HepG2 (cell line): ENCODE results near the gene ZNF445. TPM values are rescaled to one million over a fixed set of nuclear protein-coding genes. Genes with fewer than 3 reads are reported as not detected.
A peak's percentile ranks its signal among the peaks of the same experiment; 100 is the strongest.

Source experiments
- ATRX ChIP-seq: sonication (generic); formaldehyde crosslinking; IDR thresholded peaks from 2 replicates; pipeline ENCODE4 v1.4.0; 2020; ENCODE audit warnings: missing genetic modification reagents, borderline replicate concordance
- HMGA1 ChIP-seq: sonication (generic); formaldehyde crosslinking; conservative IDR thresholded peaks from 2 replicates; pipeline ENCODE4 v1.4.0; 2020; ENCODE audit warnings: missing genetic modification reagents
- HNRNPL ChIP-seq: fragments of 200-400 bp; formaldehyde crosslinking; IDR thresholded peaks from 2 replicates; pipeline ENCODE4 v1.6.1; 2017; ENCODE audit warnings: mild to moderate bottlenecking, low read depth, low read length
- JUNB ChIP-seq: sonication (generic); formaldehyde crosslinking; IDR thresholded peaks from 2 replicates; pipeline ENCODE4 v1.8.0; 2022; ENCODE audit warnings: missing genetic modification reagents, mild to moderate bottlenecking, borderline replicate concordance
- KLF16 ChIP-seq, 2 experiments: sonication (generic) in 1 of 2; formaldehyde crosslinking in 1 of 2; IDR thresholded peaks; 2 replicates each; pipeline versions ENCODE4 v1.6.1 to v1.8.0; 2016 to 2023; ENCODE audit warnings: missing genetic modification reagents in 2 of 2, missing compliant biosample characterization in 1 of 2
- NR2F1 ChIP-seq, 2 experiments: fragments of 450-650 bp in 1 of 2; formaldehyde crosslinking in 1 of 2; IDR thresholded peaks; 2 replicates each; pipeline versions ENCODE4 v1.5.0 to v1.6.1; 2016 to 2020; ENCODE audit warnings: mild to moderate bottlenecking in 1 of 2, missing compliant biosample characterization in 1 of 2, missing genetic modification reagents in 1 of 2, moderate library complexity in 1 of 2
- PTBP1 ChIP-seq: fragments of 200-400 bp; formaldehyde crosslinking; IDR thresholded peaks from 2 replicates; pipeline ENCODE4 v1.6.1; 2018; ENCODE audit warnings: low read length, low read depth; ENCODE audit not compliant: poor library complexity, severe bottlenecking
- SMARCC2 ChIP-seq: fragments of 450-650 bp; IDR thresholded peaks from 2 replicates; pipeline ENCODE4 v1.6.1; 2017; ENCODE audit warnings: antibody characterized with exemption, mild to moderate bottlenecking
- ZFP37 ChIP-seq: sonication (generic); formaldehyde crosslinking; IDR thresholded peaks from 2 replicates; pipeline ENCODE4 v1.4.0; 2020; ENCODE audit warnings: missing genetic modification reagents, borderline replicate concordance
- ZIK1 ChIP-seq: sonication (generic); formaldehyde crosslinking; IDR thresholded peaks from 2 replicates; pipeline ENCODE4 v1.5.0; 2020; ENCODE audit warnings: mild to moderate bottlenecking, low read depth, missing genetic modification reagents, borderline replicate concordance
- polyA plus RNA-seq, 8 experiments: library from polyadenylated mRNA; depleted of rRNA in 3 of 8; stranded (reverse) in 7 of 8; unstranded in 1 of 8; fragments of >200 nt; fragmentation: Illumina TruSeq in 4 of 8; extraction: Trizol in 4 of 8; gene quantifications; 2 replicates each; pipeline versions ENCODE4 v1.2.1 to v1.2.3, GENCODE V29; 2011 to 2016; ENCODE audit warnings: low read depth in 4 of 8, missing spikeins in 1 of 8, mixed read lengths in 1 of 8; ENCODE audit not compliant: insufficient read depth in 1 of 8
- total RNA-seq, 5 experiments: library from RNA; depleted of rRNA; stranded (reverse); fragments of >200 nt; fragmentation: Illumina TruSeq; extraction: Trizol; gene quantifications; 2 replicates each; pipeline ENCODE4 v1.2.3, GENCODE V29; 2016; ENCODE audit warnings: low read depth in 1 of 5
- TF ChIP-seq, protein P1 (sequence below): sonication (generic); formaldehyde crosslinking; IDR thresholded peaks from 2 replicates; pipeline ENCODE4 v1.5.1; 2020; ENCODE audit warnings: missing genetic modification reagents, mild to moderate bottlenecking, borderline replicate concordance
- TF ChIP-seq, protein P2 (sequence below): IDR thresholded peaks from 2 replicates; pipeline ENCODE4 v1.6.1; 2016
- TF ChIP-seq, protein P3 (sequence below): sonication (generic); formaldehyde crosslinking; IDR thresholded peaks from 2 replicates; pipeline ENCODE4 v1.4.0; 2020; ENCODE audit warnings: missing genetic modification reagents
- TF ChIP-seq, protein P4 (sequence below): sonication (generic); formaldehyde crosslinking; IDR thresholded peaks from 2 replicates; pipeline ENCODE4 v1.8.0; 2022; ENCODE audit warnings: mild to moderate bottlenecking, missing genetic modification reagents, moderate library complexity

ZNF445 gene
- total and polyA plus RNA-seq, 2 of the 13 experiments (the other 11 are each of a cell fraction or from before 2014, with no cell fraction given) = 4.4 to 10.3 TPM

DNA sequence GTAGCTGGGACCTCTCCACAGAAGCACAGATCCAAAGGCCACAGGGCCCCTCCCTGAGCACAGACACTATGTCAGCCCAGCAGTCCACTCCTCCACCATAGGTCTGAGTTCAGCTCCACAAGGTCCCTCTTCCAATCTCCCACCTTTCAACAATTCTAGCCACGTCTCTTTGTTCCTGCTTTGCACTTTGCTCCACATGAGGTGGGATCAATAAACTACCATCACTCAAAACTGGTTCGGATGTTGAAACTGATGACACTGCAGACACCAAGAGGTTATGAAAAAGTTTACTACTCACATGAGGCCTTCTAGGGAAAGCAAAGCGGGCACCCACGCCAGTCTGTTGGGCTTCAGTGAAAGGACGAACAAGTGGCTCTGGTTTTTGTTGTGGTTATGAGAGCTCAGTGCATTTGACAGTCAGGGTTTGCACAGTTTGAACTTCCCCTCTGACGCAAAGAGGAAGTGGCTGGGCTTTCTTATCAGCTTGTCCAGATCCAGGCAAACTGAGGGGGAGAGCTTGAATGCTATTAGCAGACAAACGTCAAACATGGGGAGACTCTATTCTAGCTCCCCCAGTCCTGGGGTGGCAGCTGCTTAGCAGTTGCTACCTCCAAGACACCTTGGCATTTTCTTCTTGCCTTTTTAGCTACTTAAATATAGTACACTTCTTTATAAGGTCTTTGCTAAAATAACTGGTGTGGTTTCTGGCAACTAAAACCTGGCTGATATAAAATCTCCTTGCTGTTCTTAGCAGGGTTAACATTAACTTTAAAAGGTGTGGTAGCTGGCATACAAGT, 37.8 kb downstream of the ZNF445 start (continued):
- TF ChIP-seq HMGA1 (no peak), HNRNPL (no peak), ZFP37 (CRISPR knock-in tag) (no peak), NR2F1 (CRISPR knock-in tag; IDR thresholded peaks at IDR 0.05) (peak in 1 of 2 experiments; percentile 64; a peak in 2 of 4 replicates), SMARCC2 (no peak), ATRX (CRISPR knock-in tag) (no peak), JUNB (CRISPR knock-in tag) (no peak), PTBP1 (no peak), KLF16 (CRISPR knock-in tag; IDR thresholded peaks at IDR 0.05) (no peak; a peak in 1 of 4 replicates), ZIK1 (CRISPR knock-in tag) (no peak; the same call in 1 of the 2 replicates)
- TF ChIP-seq, protein P1, sequence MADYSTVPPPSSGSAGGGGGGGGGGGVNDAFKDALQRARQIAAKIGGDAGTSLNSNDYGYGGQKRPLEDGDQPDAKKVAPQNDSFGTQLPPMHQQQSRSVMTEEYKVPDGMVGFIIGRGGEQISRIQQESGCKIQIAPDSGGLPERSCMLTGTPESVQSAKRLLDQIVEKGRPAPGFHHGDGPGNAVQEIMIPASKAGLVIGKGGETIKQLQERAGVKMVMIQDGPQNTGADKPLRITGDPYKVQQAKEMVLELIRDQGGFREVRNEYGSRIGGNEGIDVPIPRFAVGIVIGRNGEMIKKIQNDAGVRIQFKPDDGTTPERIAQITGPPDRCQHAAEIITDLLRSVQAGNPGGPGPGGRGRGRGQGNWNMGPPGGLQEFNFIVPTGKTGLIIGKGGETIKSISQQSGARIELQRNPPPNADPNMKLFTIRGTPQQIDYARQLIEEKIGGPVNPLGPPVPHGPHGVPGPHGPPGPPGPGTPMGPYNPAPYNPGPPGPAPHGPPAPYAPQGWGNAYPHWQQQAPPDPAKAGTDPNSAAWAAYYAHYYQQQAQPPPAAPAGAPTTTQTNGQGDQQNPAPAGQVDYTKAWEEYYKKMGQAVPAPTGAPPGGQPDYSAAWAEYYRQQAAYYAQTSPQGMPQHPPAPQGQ (CRISPR knock-in tag) = no peak
- TF ChIP-seq, protein P2, sequence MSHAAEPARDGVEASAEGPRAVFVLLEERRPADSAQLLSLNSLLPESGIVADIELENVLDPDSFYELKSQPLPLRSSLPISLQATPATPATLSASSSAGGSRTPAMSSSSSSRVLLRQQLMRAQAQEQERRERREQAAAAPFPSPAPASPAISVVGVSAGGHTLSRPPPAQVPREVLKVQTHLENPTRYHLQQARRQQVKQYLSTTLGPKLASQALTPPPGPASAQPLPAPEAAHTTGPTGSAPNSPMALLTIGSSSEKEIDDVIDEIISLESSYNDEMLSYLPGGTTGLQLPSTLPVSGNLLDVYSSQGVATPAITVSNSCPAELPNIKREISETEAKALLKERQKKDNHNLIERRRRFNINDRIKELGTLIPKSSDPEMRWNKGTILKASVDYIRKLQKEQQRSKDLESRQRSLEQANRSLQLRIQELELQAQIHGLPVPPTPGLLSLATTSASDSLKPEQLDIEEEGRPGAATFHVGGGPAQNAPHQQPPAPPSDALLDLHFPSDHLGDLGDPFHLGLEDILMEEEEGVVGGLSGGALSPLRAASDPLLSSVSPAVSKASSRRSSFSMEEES (CRISPR knock-in tag) = peak; percentile 61
- TF ChIP-seq, protein P3, sequence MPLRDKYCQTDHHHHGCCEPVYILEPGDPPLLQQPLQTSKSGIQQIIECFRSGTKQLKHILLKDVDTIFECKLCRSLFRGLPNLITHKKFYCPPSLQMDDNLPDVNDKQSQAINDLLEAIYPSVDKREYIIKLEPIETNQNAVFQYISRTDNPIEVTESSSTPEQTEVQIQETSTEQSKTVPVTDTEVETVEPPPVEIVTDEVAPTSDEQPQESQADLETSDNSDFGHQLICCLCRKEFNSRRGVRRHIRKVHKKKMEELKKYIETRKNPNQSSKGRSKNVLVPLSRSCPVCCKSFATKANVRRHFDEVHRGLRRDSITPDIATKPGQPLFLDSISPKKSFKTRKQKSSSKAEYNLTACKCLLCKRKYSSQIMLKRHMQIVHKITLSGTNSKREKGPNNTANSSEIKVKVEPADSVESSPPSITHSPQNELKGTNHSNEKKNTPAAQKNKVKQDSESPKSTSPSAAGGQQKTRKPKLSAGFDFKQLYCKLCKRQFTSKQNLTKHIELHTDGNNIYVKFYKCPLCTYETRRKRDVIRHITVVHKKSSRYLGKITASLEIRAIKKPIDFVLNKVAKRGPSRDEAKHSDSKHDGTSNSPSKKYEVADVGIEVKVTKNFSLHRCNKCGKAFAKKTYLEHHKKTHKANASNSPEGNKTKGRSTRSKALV = peak; percentile 80
- TF ChIP-seq, protein P4, sequence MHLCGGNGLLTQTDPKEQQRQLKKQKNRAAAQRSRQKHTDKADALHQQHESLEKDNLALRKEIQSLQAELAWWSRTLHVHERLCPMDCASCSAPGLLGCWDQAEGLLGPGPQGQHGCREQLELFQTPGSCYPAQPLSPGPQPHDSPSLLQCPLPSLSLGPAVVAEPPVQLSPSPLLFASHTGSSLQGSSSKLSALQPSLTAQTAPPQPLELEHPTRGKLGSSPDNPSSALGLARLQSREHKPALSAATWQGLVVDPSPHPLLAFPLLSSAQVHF = no peak
